IMR-90 (cell line): ENCODE measurements around the gene STX17. TPM values are rescaled to one million over a fixed set of nuclear protein-coding genes. Genes with fewer than 3 reads are reported as not detected.

Experiments used
- ATAC-seq: fragments of 200-7000 bp; cut with Tn5 transposase; 2 replicates; pipeline ENCODE4 v1.9.1; 2020; ENCODE audit warnings: low read depth, mild to moderate bottlenecking, moderate library complexity
- BruUV-seq: library from RNA; stranded (reverse); fragments of 400-500 nt; replicated peaks from 2 replicates; lab custom pipeline; 2021; lab: Mats Ljungman, UMichigan
- CTCF ChIA-PET: fragments of 300-600 bp; formaldehyde crosslinking; extraction: SDS; loops from one replicate; lab custom pipeline; 2021; ENCODE audit warnings: antibody characterized with exemption; lab: Yijun Ruan, JAX
- POLR2A ChIA-PET: fragments of 300-600 bp; sonication (Branson Sonifier 250); formaldehyde crosslinking; loops from one replicate; lab custom pipeline; 2022; ENCODE audit warnings: antibody characterized with exemption; ENCODE audit not compliant: unreplicated experiment; lab: Charles Lee
- DNase-seq: peaks from one replicate; pipeline ENCODE4 v3.0.0; 2013
- H2AFZ ChIP-seq: replicated peaks from 2 replicates; pipeline ENCODE3; 2013; ENCODE audit warnings: low read length, mild to moderate bottlenecking; ENCODE audit not compliant: poor library complexity
- H2AK5ac ChIP-seq: 2 replicates; pipeline ENCODE4 v1.6.1; 2013; ENCODE audit warnings: low read depth, low read length, inconsistent platforms
- H2AK9ac ChIP-seq: replicated peaks from 2 replicates; pipeline ENCODE3; 2013; ENCODE audit warnings: mild to moderate bottlenecking, low read depth, low read length, moderate library complexity; ENCODE audit not compliant: poor library complexity
- H2BK120ac ChIP-seq: 2 replicates; pipeline ENCODE4 v1.6.1; 2013; ENCODE audit warnings: low read depth, low read length, inconsistent platforms
- H2BK15ac ChIP-seq: 3 replicates; pipeline ENCODE4 v1.6.1; 2013; ENCODE audit warnings: low read depth, low read length, inconsistent platforms
- H2BK20ac ChIP-seq: 2 replicates; pipeline ENCODE4 v1.6.1; 2013; ENCODE audit warnings: low read depth, mild to moderate bottlenecking, inconsistent platforms, low read length, moderate library complexity
- H2BK5ac ChIP-seq: 2 replicates; pipeline ENCODE4 v1.6.1; 2013; ENCODE audit warnings: mild to moderate bottlenecking, low read depth, low read length, inconsistent platforms; ENCODE audit not compliant: poor library complexity, severe bottlenecking
- H3K14ac ChIP-seq: replicated peaks from 2 replicates; pipeline ENCODE4 v1.6.1; 2013; ENCODE audit warnings: low read depth, low read length, inconsistent platforms
- H3K18ac ChIP-seq: 2 replicates; pipeline ENCODE4 v1.6.1; 2013; ENCODE audit warnings: low read depth, low read length, control low read depth
- H3K23ac ChIP-seq: 2 replicates; pipeline ENCODE4 v1.6.1; 2013; ENCODE audit warnings: low read depth, low read length, inconsistent platforms
- H3K27ac ChIP-seq: 2 replicates; pipeline ENCODE4 v1.5.1; 2013; ENCODE audit warnings: mild to moderate bottlenecking, control low read depth, low read length; ENCODE audit not compliant: insufficient read depth
- H3K27me3 ChIP-seq: 2 replicates; pipeline ENCODE4 v1.6.1; 2013; ENCODE audit warnings: low read length; ENCODE audit not compliant: control insufficient read depth, insufficient read depth
- H3K36me3 ChIP-seq: 2 replicates; pipeline ENCODE4 v1.6.1; 2013; ENCODE audit warnings: low read length, mixed read lengths; ENCODE audit not compliant: control insufficient read depth, insufficient read depth
- H3K4ac ChIP-seq: 2 replicates; pipeline ENCODE4 v1.6.1; 2013; ENCODE audit warnings: low read depth, low read length, inconsistent platforms
- H3K4me1 ChIP-seq: 2 replicates; pipeline ENCODE4 v1.6.1; 2013; ENCODE audit warnings: low read length, mixed read lengths; ENCODE audit not compliant: control insufficient read depth, insufficient read depth
- H3K4me2 ChIP-seq: 2 replicates; pipeline ENCODE4 v1.6.1; 2013; ENCODE audit warnings: low read depth, mild to moderate bottlenecking, control low read depth, low read length, moderate library complexity
- H3K4me3 ChIP-seq: 2 replicates; pipeline ENCODE4 v1.5.1; 2013; ENCODE audit warnings: low read depth, mild to moderate bottlenecking, control low read depth, low read length, moderate library complexity; ENCODE audit not compliant: insufficient read depth
- H3K56ac ChIP-seq: 2 replicates; pipeline ENCODE4 v1.6.1; 2013; ENCODE audit warnings: low read length, inconsistent platforms; ENCODE audit not compliant: insufficient read depth; ENCODE audit errors: extremely low read depth
- H3K79me1 ChIP-seq, 2 experiments: 2 replicates each; pipeline ENCODE4 v1.6.1; 2013; ENCODE audit warnings: low read length in 2 of 2, inconsistent platforms in 1 of 2, low read depth in 1 of 2
- H3K9ac ChIP-seq: 2 replicates; pipeline ENCODE4 v1.6.1; 2013; ENCODE audit warnings: low read depth, low read length, control low read depth
- H3K9me1 ChIP-seq: 2 replicates; pipeline ENCODE4 v1.6.1; 2013; ENCODE audit warnings: low read length, inconsistent platforms; ENCODE audit not compliant: insufficient read depth
- H3K9me3 ChIP-seq: 2 replicates; pipeline ENCODE4 v1.6.1; 2013; ENCODE audit warnings: low read length; ENCODE audit not compliant: control insufficient read depth, insufficient read depth
- H4K20me1 ChIP-seq: 2 replicates; pipeline ENCODE4 v1.6.1; 2013; ENCODE audit warnings: low read length, inconsistent platforms; ENCODE audit not compliant: insufficient read depth
- H4K5ac ChIP-seq: 2 replicates; pipeline ENCODE4 v1.6.1; 2013; ENCODE audit warnings: mild to moderate bottlenecking, low read depth, low read length, control low read depth
- H4K8ac ChIP-seq, 2 experiments: 2 replicates each; pipeline ENCODE4 v1.6.1; 2013; ENCODE audit warnings: low read depth in 2 of 2, low read length in 2 of 2, control low read depth in 1 of 2, inconsistent platforms in 1 of 2
- H4K91ac ChIP-seq: 2 replicates; pipeline ENCODE4 v1.6.1; 2013; ENCODE audit warnings: low read depth, low read length, inconsistent platforms; ENCODE audit not compliant: insufficient read depth
- CEBPB ChIP-seq: IDR thresholded peaks from 2 replicates; pipeline ENCODE4 v1.6.1; 2012; ENCODE audit warnings: low read depth, low read length, improper control_type of control experiment
- CHD1 ChIP-seq: IDR thresholded peaks from 2 replicates; pipeline ENCODE4 v1.6.1; 2012; ENCODE audit warnings: low read depth, low read length, improper control_type of control experiment
- CTCF ChIP-seq: conservative IDR thresholded peaks from 2 replicates; pipeline ENCODE4 v1.5.1; 2012; ENCODE audit warnings: mild to moderate bottlenecking, low read depth, low read length, improper control_type of control experiment
- ELK1 ChIP-seq: fragments of 150-350 bp; IDR thresholded peaks from 2 replicates; pipeline ENCODE4 v1.6.1; 2016; ENCODE audit warnings: low read depth, mild to moderate bottlenecking, low read length, moderate library complexity, borderline replicate concordance
- FOS ChIP-seq: fragments of 150-350 bp; IDR thresholded peaks from 2 replicates; pipeline ENCODE4 v1.6.1; 2016; ENCODE audit warnings: low read depth, low read length
- MXI1 ChIP-seq: IDR thresholded peaks from 2 replicates; pipeline ENCODE4 v1.6.1; 2012; ENCODE audit warnings: low read depth, mild to moderate bottlenecking, low read length, moderate library complexity, borderline replicate concordance
- POLR2A ChIP-seq: IDR thresholded peaks from 2 replicates; pipeline ENCODE4 v1.6.1; 2012; ENCODE audit warnings: mild to moderate bottlenecking, low read depth, low read length
- RAD21 ChIP-seq: IDR thresholded peaks from 2 replicates; pipeline ENCODE4 v1.6.1; 2012; ENCODE audit warnings: low read length, improper control_type of control experiment
- RCOR1 ChIP-seq: IDR thresholded peaks from 2 replicates; pipeline ENCODE4 v1.6.1; 2012; ENCODE audit warnings: mild to moderate bottlenecking, low read length, improper control_type of control experiment; ENCODE audit not compliant: insufficient replicate concordance
- RFX5 ChIP-seq: IDR thresholded peaks from 2 replicates; pipeline ENCODE4 v1.8.0; 2012; ENCODE audit warnings: low read depth, mild to moderate bottlenecking, low read length, moderate library complexity
- dilution Hi-C: fragments of 300-500 bp; cut with HindIII; formaldehyde crosslinking; loops from one replicate; pipeline ENCODE4 v1.14.3; 2018; ENCODE audit warnings: low sequenced_read_pairs; ENCODE audit not compliant: unreplicated experiment
- in situ Hi-C: fragments of 300-500 bp; cut with MboI; formaldehyde crosslinking; loops from 3 replicates; pipeline ENCODE4 v1.14.3; 2019; ENCODE audit warnings: low sequenced_read_pairs, inconsistent platforms, mixed read lengths
- intact Hi-C: fragments of 100-400 bp; cut with micrococcal nuclease; formaldehyde crosslinking; loops from 2 replicates; pipeline ENCODE4 v1.10.0; 2022
- polyA plus RNA-seq, 3 experiments: library from polyadenylated mRNA; depleted of rRNA; stranded (reverse); fragments of >200 nt; gene quantifications; 2 replicates each; pipeline ENCODE4 v1.2.3, GENCODE V29; 2012; ENCODE audit warnings: low replicate concordance in 1 of 3
- total RNA-seq: library from RNA; depleted of rRNA; stranded (reverse); fragments of >200 nt; gene quantifications from 2 replicates; pipeline ENCODE4 v1.2.3, GENCODE V29; 2012

The STX17 gene
- total and polyA plus RNA-seq, 2 of the 4 experiments (the other 2 are of a cell fraction) = 6.2 to 11.7 TPM

- H3K18ac ChIP-seq = no peak overlapping the region
- H2BK120ac ChIP-seq = no peak overlapping the region
- H3K4me3 ChIP-seq = no peak overlapping the region
- H4K91ac ChIP-seq = no peak overlapping the region
- no peak overlapping the region for H2AFZ ChIP-seq
- intact Hi-C loops = no loop called here
- no peak overlapping the region for H3K56ac ChIP-seq
- H3K27ac ChIP-seq = no peak overlapping the region
- H3K23ac ChIP-seq = no peak overlapping the region
- no peaks in the 10 kb centered on the region for H3K27me3 ChIP-seq
- peaks cover 3% of the 10 kb centered on the region; the same call in 1 of the 2 replicates for H3K9me1 ChIP-seq
- no peak overlapping the region for H3K9ac ChIP-seq
- H4K20me1 ChIP-seq = no peaks in the 10 kb centered on the region
- BruUV-seq = no TSS peak
- in situ Hi-C loops = no loop called here
- peaks cover 7% of the 10 kb centered on the region for H3K36me3 ChIP-seq
- no peak for DNase-seq
- no peak for TF ChIP-seq POLR2A
- no peak for TF ChIP-seq MXI1
- no peak for TF ChIP-seq FOS
- no peak for TF ChIP-seq RFX5
- no peak for TF ChIP-seq CTCF
- TF ChIP-seq CHD1 = no peak
- TF ChIP-seq CEBPB = no peak
- TF ChIP-seq RAD21 = no peak
- no peak for TF ChIP-seq RCOR1
- TF ChIP-seq ELK1 = no peak
- no peak overlapping the region for H3K4ac ChIP-seq
- H4K5ac ChIP-seq = no peak overlapping the region
- no peaks in the 10 kb centered on the region for H3K79me1 ChIP-seq
- ChIA-PET CTCF (no interaction called here), POLR2A (no interaction called here)
- no peak overlapping the region for H3K14ac ChIP-seq
- H4K8ac ChIP-seq = no peak overlapping the region
- H3K4me2 ChIP-seq = no peak overlapping the region
- no peak for ATAC-seq
- H2BK5ac ChIP-seq = no peak overlapping the region
- no peak overlapping the region for H2AK9ac ChIP-seq
- no peaks in the 10 kb centered on the region for H3K4me1 ChIP-seq
- H3K9me3 ChIP-seq = no peaks in the 10 kb centered on the region
- no peak overlapping the region for H2BK15ac ChIP-seq
- no peak overlapping the region for H2AK5ac ChIP-seq
- no peak overlapping the region for H2BK20ac ChIP-seq
- dilution Hi-C loops = no loop called here
Measured at GRCh38 chr9:99971410-99971809, 65.0 kb downstream of the STX17 start.
